ENCODE results near the gene SLC9A9. TPM values are rescaled to one million over a fixed set of nuclear protein-coding genes. Genes with fewer than 3 reads are reported as not detected.

SLC9A9 gene
- total and polyA plus RNA-seq, 12 donors = 1.3 to 8.4 (median 3.0) TPM

GRCh38 chr3:143658116-143658515 lies 190.2 kb downstream of the SLC9A9 start:
- TF ChIP-seq CTCF (IDR thresholded peaks at IDR 0.05) = no peak
- intact Hi-C loops (cut with DNase I) = no loop called here
- H3K4me1 ChIP-seq = peaks cover 0 to 7% (median 0%) of the 10 kb centered on the region in 9 donors
- 76 to 88% methylated on average over 1 of the region's 1 CpG for WGBS, 2 donors
- no peak overlapping the region for H3K4me3 ChIP-seq
- H3K36me3 ChIP-seq = no peaks in the 10 kb centered on the region
- DNase-seq (no peak), ATAC-seq (no peak)
- H3K27ac ChIP-seq = no peak overlapping the region
- no peaks in the 10 kb centered on the region for H3K27me3 ChIP-seq
- H3K9me3 ChIP-seq = no peaks in the 10 kb centered on the region

- Histone ChIP-seq H3K4me3 (no peak overlapping the region), H3K36me3 (no peaks in the 10 kb centered on the region), H3K4me1 (peaks cover 0 to 7% (median 0%) of the 10 kb centered on the region in 9 donors), H3K9me3 (no peaks in the 10 kb centered on the region), H3K27ac (no peak overlapping the region), H3K27me3 (no peaks in the 10 kb centered on the region)
- intact Hi-C loops (cut with DNase I) = no loop called here
- ATAC-seq (no peak), DNase-seq (no peak)
- TF ChIP-seq CTCF (IDR thresholded peaks at IDR 0.05) = no peak
These were observed 190.9 kb downstream of the SLC9A9 start for GRCh38 chr3:143657391-143657790.

- 76 to 91% methylated on average over 3 of the region's 3 CpGs for WGBS, 2 donors
- ATAC-seq = no peak
- Histone ChIP-seq H3K36me3 (peaks cover 0 to 7% (median 0%) of the 10 kb centered on the region in 9 donors), H3K9me3 (no peaks in the 10 kb centered on the region), H3K4me3 (no peak overlapping the region), H3K27ac (peak overlapping the region in 1 of 10 donors; percentile 17), H3K27me3 (no peaks in the 10 kb centered on the region), H3K4me1 (peaks cover 0 to 20% (median 0%) of the 10 kb centered on the region in 9 donors)
- no peak for DNase-seq
- TF ChIP-seq CTCF (IDR thresholded peaks at IDR 0.05) = no peak
- intact Hi-C loops (cut with DNase I) = no loop called here
These were observed 193.4 kb downstream of the SLC9A9 start for GRCh38 chr3:143654906-143655305.

- Histone ChIP-seq H3K4me1 (peaks cover 0 to 20% (median 0%) of the 10 kb centered on the region in 9 donors), H3K9me3 (no peaks in the 10 kb centered on the region), H3K27ac (no peak overlapping the region), H3K36me3 (peaks cover 0 to 7% (median 0%) of the 10 kb centered on the region in 9 donors), H3K4me3 (no peak overlapping the region), H3K27me3 (no peaks in the 10 kb centered on the region)
- no peak for TF ChIP-seq CTCF (IDR thresholded peaks at IDR 0.05)
- WGBS, 2 donors = 91% methylated on average over 2 of the region's 2 CpGs
- intact Hi-C loops (cut with DNase I) = no loop called here
- no peak for ATAC-seq
- no peak for DNase-seq
These were observed 194.3 kb downstream of the SLC9A9 start for GRCh38 chr3:143653935-143654334.

All from heart right ventricle (tissue), 16 donors.